ENCODE data around the gene SNX1.

Gene SNX1

GRCh38 chr15:64163659-64164362, 68.0 kb downstream of the SNX1 start:
- peak; percentile 43 for DNase-seq (ENCODE audit: low read depth)

GRCh38 chr15:64164436-64164835, 68.7 kb downstream of the SNX1 start:
- no peak for DNase-seq (ENCODE audit: low read depth)

GRCh38 chr15:64166102-64166890, 70.5 kb downstream of the SNX1 start:
- DNase-seq (ENCODE audit: low read depth), result no peak

DNA sequence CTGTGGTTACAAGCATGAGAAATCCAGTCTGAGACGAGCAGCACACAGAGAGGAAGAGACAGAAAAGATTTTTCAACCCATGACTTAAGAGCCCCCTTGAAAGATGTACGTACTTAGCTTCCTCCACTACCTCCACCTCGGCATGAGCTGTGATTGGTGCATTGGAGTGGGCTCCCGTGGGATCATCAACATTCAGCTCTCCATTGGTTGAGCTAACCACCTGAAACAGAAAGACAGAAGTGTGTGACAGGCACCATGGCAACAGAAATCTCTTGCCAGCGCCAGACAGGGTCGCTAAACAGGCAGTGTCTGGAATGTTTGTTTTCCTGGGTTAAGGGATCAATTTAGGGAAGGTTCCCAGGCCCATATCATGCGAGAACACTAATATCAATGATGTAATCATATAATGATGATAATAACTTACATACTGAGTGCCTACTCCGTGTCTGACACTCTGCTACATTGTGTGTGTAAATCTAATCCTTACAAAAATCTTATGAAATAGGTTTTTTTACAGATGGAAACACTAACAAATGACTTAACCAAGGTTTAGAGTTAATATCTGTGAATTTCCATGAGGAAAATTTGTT, 84.5 kb downstream of the SNX1 start:
- DNase-seq (ENCODE audit: low read depth), result no peak

- no peak for DNase-seq (ENCODE audit: low read depth)
These were observed 87.1 kb downstream of the SNX1 start for GRCh38 chr15:64182859-64183370.

- DNase-seq (ENCODE audit: low read depth), result no peak
These were observed 89.5 kb downstream of the SNX1 start for GRCh38 chr15:64185146-64185911.

DNA sequence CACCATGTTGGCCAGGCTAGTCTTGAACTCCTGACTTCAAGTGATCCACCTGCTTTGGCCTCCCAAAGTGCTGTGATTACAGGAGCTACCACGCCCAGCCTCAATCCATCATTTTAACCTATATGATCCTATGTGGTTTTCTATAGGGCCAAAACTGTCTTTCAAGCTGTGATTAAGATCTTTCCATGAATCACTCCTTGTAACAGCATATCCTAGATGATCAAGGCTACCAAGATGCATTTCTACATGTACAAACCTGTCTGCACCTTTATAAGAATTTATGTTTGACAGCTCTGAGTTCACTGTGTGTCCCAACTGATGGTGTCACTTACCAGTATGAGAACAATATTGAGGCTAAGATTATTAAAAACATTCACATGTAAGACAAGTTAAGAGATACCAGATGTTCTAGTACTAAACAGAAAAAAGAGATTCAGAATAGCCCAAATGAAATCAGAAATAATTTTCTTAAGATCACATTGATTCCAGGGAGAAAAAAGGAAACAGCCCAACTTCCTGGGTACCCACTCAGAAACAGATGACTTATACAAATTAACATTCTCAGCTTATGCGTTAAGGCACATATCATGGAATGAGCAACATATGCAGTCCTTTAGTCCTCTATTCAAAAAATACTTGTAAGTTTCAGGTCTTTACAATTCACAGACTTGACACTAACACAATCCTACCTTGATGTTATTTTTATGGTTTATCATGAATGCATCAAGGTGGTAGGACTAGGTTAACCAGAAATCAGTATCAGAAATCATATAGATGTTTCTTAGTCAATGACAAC, 91.8 kb downstream of the SNX1 start:
- DNase-seq (ENCODE audit: low read depth), result no peak

Measured in fibroblast of gingiva (primary cell).